Measurements from ENCODE around the gene SLC22A17.
A peak's percentile ranks its signal among the peaks of the same experiment; 100 is the strongest.

DNA sequence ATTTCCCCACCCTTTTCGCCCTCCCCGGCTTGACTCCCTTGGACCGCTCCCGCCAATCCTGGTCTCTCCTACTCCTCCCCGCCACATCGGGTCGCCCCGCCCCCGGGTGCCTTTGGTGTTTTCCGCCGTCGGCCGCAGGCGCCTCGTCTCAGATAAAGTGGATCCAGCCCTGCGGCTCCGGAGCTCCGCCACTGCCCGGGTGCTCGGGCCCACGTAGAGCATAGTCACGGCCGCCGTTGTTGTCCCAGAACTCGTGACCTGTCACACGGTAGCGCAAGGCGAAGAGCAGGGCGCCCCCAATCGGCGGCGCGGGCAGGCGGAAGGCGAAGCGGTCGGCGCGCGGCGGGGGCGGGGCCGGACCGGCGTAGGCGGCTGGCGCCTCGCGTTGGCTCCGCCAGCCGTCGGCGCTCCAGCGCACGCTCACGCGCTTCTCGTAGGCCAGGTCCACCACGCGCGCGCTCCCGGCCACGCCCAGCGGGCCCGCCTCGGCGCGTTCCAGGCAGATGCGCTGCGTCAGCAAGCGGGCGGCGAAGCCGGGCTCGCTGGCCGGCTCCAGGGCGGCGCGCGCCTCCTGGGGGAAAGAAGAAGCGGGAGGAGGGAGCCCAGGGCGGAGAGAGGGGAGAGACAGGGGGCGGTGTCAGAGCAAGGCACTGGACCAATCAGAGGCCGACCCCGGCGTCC lies 51.3 kb downstream of the SLC22A17 start:
- TF ChIP-seq, protein P1, sequence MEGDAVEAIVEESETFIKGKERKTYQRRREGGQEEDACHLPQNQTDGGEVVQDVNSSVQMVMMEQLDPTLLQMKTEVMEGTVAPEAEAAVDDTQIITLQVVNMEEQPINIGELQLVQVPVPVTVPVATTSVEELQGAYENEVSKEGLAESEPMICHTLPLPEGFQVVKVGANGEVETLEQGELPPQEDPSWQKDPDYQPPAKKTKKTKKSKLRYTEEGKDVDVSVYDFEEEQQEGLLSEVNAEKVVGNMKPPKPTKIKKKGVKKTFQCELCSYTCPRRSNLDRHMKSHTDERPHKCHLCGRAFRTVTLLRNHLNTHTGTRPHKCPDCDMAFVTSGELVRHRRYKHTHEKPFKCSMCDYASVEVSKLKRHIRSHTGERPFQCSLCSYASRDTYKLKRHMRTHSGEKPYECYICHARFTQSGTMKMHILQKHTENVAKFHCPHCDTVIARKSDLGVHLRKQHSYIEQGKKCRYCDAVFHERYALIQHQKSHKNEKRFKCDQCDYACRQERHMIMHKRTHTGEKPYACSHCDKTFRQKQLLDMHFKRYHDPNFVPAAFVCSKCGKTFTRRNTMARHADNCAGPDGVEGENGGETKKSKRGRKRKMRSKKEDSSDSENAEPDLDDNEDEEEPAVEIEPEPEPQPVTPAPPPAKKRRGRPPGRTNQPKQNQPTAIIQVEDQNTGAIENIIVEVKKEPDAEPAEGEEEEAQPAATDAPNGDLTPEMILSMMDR (conservative IDR thresholded peaks at IDR 0.05; ENCODE audit: low read depth, low read length): peak; percentile 88
- TF ChIP-seq MAZ (IDR thresholded peaks at IDR 0.05; ENCODE audit: borderline replicate concordance, low read depth, low read length) (peak; percentile 87; the same call in 1 of the 2 replicates), RFX5 (IDR thresholded peaks at IDR 0.05; ENCODE audit: low read depth, low read length) (no peak)
